HepG2 (cell line): ENCODE results near the gene FOXL3. TPM values are rescaled to one million over a fixed set of nuclear protein-coding genes. Genes with fewer than 3 reads are reported as not detected.

Experiments
- MYC ChIP-seq: sonication (generic); formaldehyde crosslinking; IDR thresholded peaks from 2 replicates; pipeline ENCODE4 v1.9.0; 2021; ENCODE audit warnings: missing genetic modification reagents, borderline replicate concordance
- PHF21A ChIP-seq: sonication (generic); formaldehyde crosslinking; IDR thresholded peaks from 2 replicates; pipeline ENCODE4 v1.5.0; 2020; ENCODE audit warnings: mild to moderate bottlenecking, missing genetic modification reagents
- TFAP4 ChIP-seq: sonication (generic); IDR thresholded peaks from 2 replicates; pipeline ENCODE4 v1.6.1; 2016; ENCODE audit warnings: low read depth, borderline replicate concordance
- ZNF263 ChIP-seq: sonication (generic); formaldehyde crosslinking; IDR thresholded peaks from 2 replicates; pipeline ENCODE4 v1.4.0; 2020; ENCODE audit warnings: missing genetic modification reagents
- ZNF558 ChIP-seq: sonication (generic); formaldehyde crosslinking; IDR thresholded peaks from 2 replicates; pipeline ENCODE4 v1.9.0; 2022; ENCODE audit warnings: mild to moderate bottlenecking, missing genetic modification reagents, borderline replicate concordance
- polyA plus RNA-seq, 8 experiments: library from polyadenylated mRNA; depleted of rRNA in 3 of 8; stranded (reverse) in 7 of 8; unstranded in 1 of 8; fragments of >200 nt; fragmentation: Illumina TruSeq in 4 of 8; extraction: Trizol in 4 of 8; gene quantifications; 2 replicates each; pipeline versions ENCODE4 v1.2.1 to v1.2.3, GENCODE V29; 2011 to 2016; ENCODE audit warnings: low read depth in 4 of 8, missing spikeins in 1 of 8, mixed read lengths in 1 of 8; ENCODE audit not compliant: insufficient read depth in 1 of 8
- total RNA-seq, 5 experiments: library from RNA; depleted of rRNA; stranded (reverse); fragments of >200 nt; fragmentation: Illumina TruSeq; extraction: Trizol; gene quantifications; 2 replicates each; pipeline ENCODE4 v1.2.3, GENCODE V29; 2016; ENCODE audit warnings: low read depth in 1 of 5
- TF ChIP-seq, protein P1 (sequence below): sonication (generic); formaldehyde crosslinking; IDR thresholded peaks from 2 replicates; pipeline ENCODE4 v1.5.1; 2020; ENCODE audit warnings: mild to moderate bottlenecking, missing genetic modification reagents, borderline replicate concordance

The FOXL3 gene
- total and polyA plus RNA-seq, 2 of the 13 experiments (the other 11 are each of a cell fraction or from before 2014, with no cell fraction given) = not detected

DNA sequence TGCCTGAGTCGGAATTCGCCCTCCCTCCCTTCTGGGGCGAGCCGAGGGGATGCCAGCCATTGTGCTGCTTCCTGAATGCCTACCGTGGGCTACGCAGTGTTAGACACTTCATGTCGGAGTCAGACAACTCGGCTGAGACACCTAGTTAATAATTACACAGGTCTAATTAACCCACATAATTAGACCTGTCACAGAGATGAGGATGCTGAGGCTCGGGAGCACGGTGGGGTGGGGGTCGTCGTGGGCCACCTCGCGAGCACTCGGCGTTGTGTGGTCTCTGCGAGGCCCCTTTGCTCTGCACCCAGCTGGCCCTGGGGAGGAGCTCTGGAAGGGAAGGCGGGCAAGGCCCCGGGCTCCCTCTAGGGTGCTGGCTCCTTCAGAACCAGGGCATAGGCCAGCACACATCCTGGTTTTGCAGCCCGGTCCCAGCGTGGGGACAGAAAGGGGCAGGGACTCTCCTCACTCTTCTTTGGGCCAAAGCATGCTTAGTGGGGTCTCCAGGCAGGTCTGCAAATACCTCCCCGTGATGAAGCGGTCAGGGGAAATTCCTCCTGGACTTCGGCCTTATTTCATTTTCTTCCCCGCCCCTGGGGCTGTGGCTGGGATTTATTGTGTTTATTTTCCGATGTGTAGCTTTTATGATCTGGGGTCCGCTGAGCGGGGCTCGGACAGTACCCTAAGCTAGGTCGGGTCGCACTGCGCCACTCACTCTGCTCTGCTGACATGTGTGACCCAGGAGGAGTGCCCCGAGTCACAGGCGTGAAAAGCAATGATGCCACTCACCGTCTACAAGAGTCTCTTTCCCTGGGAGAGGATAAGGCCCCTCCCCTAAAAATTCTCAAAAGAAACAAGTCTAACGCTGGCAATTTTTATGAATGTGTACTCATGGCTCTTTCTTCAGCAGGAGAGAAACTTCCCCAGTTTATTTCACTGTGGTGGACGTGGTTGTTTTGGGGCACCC, 4.9 kb upstream of the FOXL3 start (continued):
- TF ChIP-seq TFAP4 (peak; percentile 19; the same call in 1 of the 2 replicates), ZNF263 (peak; percentile 46; the same call in 1 of the 2 replicates), ZNF558 (CRISPR knock-in tag) (no peak), MYC (peak; percentile 27; the same call in 1 of the 2 replicates), PHF21A (CRISPR knock-in tag) (0 out of 2 replicates have a peak, but pooled peaks have one; percentile 23)
- TF ChIP-seq, protein P1, sequence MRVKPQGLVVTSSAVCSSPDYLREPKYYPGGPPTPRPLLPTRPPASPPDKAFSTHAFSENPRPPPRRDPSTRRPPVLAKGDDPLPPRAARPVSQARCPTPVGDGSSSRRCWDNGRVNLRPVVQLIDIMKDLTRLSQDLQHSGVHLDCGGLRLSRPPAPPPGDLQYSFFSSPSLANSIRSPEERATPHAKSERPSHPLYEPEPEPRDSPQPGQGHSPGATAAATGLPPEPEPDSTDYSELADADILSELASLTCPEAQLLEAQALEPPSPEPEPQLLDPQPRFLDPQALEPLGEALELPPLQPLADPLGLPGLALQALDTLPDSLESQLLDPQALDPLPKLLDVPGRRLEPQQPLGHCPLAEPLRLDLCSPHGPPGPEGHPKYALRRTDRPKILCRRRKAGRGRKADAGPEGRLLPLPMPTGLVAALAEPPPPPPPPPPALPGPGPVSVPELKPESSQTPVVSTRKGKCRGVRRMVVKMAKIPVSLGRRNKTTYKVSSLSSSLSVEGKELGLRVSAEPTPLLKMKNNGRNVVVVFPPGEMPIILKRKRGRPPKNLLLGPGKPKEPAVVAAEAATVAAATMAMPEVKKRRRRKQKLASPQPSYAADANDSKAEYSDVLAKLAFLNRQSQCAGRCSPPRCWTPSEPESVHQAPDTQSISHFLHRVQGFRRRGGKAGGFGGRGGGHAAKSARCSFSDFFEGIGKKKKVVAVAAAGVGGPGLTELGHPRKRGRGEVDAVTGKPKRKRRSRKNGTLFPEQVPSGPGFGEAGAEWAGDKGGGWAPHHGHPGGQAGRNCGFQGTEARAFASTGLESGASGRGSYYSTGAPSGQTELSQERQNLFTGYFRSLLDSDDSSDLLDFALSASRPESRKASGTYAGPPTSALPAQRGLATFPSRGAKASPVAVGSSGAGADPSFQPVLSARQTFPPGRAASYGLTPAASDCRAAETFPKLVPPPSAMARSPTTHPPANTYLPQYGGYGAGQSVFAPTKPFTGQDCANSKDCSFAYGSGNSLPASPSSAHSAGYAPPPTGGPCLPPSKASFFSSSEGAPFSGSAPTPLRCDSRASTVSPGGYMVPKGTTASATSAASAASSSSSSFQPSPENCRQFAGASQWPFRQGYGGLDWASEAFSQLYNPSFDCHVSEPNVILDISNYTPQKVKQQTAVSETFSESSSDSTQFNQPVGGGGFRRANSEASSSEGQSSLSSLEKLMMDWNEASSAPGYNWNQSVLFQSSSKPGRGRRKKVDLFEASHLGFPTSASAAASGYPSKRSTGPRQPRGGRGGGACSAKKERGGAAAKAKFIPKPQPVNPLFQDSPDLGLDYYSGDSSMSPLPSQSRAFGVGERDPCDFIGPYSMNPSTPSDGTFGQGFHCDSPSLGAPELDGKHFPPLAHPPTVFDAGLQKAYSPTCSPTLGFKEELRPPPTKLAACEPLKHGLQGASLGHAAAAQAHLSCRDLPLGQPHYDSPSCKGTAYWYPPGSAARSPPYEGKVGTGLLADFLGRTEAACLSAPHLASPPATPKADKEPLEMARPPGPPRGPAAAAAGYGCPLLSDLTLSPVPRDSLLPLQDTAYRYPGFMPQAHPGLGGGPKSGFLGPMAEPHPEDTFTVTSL (CRISPR knock-in tag) = no peak
- TF ChIP-seq, all 625 proteins: peak for 7
